Mucosa of descending colon (tissue), 3 donors: Measurements from ENCODE around the gene DPP7. TPM values are rescaled to one million over a fixed set of nuclear protein-coding genes. Genes with fewer than 3 reads are reported as not detected.

Source experiments
- ATAC-seq: fragments of 200-7000 bp; cut with Tn5 transposase; one replicate; pipeline ENCODE4 v1.9.1; 2020; ENCODE audit warnings: mild to moderate bottlenecking, moderate library complexity
- DNase-seq, 3 donors: peaks; one replicate each; pipeline ENCODE4 v3.0.0-alpha.2; 2020
- H3K36me3 ChIP-seq: fragments of 200-600 bp; one replicate; pipeline ENCODE4 v1.8.0; 2021; ENCODE audit warnings: low read depth, mild to moderate bottlenecking
- H3K4me1 ChIP-seq: fragments of 200-600 bp; one replicate; pipeline ENCODE4 v1.8.0; 2021; ENCODE audit warnings: low read depth, mild to moderate bottlenecking
- H3K4me3 ChIP-seq: fragments of 200-600 bp; one replicate; pipeline ENCODE4 v1.8.0; 2021; ENCODE audit warnings: mild to moderate bottlenecking
- H3K9me3 ChIP-seq: fragments of 200-600 bp; one replicate; pipeline ENCODE4 v1.8.0; 2021; ENCODE audit warnings: mild to moderate bottlenecking
- CTCF ChIP-seq: fragments of 200-600 bp; IDR thresholded peaks from one replicate; pipeline ENCODE4 v1.8.0; 2022; ENCODE audit warnings: antibody characterized with exemption, mild to moderate bottlenecking
- intact Hi-C, 2 donors: fragments of 100-400 bp; cut with DNase I in 1 of 2; cut with micrococcal nuclease in 1 of 2; formaldehyde crosslinking; loops; one replicate each; pipeline versions ENCODE4 v1.11.0 to v1.11.1; 2022; cut with DNase I, micrococcal nuclease
- total RNA-seq, 3 donors: library from RNA; stranded (reverse); fragmentation: NEBNext Ultra II Directional in 2 of 3; extraction: Animal tissue kit (Norgen Biotek cat#: 25700) in 2 of 3; gene quantifications; one replicate each; pipeline versions ENCODE4 v1.2.1 to v1.2.4, GENCODE V29; 2021 to 2023
- donor health status: DM: no; HTN: no; CAD: no; lungs with moderate emphysema.
- donor health status: DM: no; HTN: no; CAD: no.
- donor health status: DM: no; HTN: yes; CAD: no.

DPP7 gene
- total RNA-seq, 3 donors from 2014 or later, result 47.0 to 114 (median 51.5) TPM

GRCh38 chr9:137070201-137070905 is 44.2 kb downstream of the DPP7 start, which contains the start of gene SAPCD2:
TSS of gene SAPCD2 (minus strand) at chr9:137070557. CDS start at chr9:137070460, 97 bp downstream.
- DNase-seq (peak; percentile 87 to 94 (median 89)), ATAC-seq (peak; percentile 89)
- intact Hi-C loops, result no loop called here
- TF ChIP-seq CTCF, result no peak
- Histone ChIP-seq H3K4me1 (peaks cover 31% of the 10 kb centered on the region), H3K36me3 (no peaks in the 10 kb centered on the region), H3K9me3 (no peaks in the 10 kb centered on the region), H3K4me3 (peak within 1 kb of the TSS; percentile 14)

- peaks cover 31% of the 10 kb centered on the region for H3K4me1 ChIP-seq
- peak overlapping the region; percentile 14 for H3K4me3 ChIP-seq
- peak; percentile 6 for ATAC-seq
Measured at GRCh38 chr9:137069508-137070091, 44.9 kb downstream of the DPP7 start.

GRCh38 chr9:137068539-137069507 is 45.7 kb downstream of the DPP7 start:
- TF ChIP-seq CTCF, result no peak
- intact Hi-C loops, result no loop called here
- ATAC-seq (no peak), DNase-seq (peak in 1 of 3 donors; percentile 36)
- H3K4me3 ChIP-seq, result no peak overlapping the region
- no peaks in the 10 kb centered on the region for H3K9me3 ChIP-seq
- H3K4me1 ChIP-seq, result peaks cover 31% of the 10 kb centered on the region
- H3K36me3 ChIP-seq, result no peaks in the 10 kb centered on the region

More at GRCh38 chr9:137069508-137070091, 44.9 kb downstream of the DPP7 start:
- Histone ChIP-seq H3K36me3 (no peaks in the 10 kb centered on the region), H3K9me3 (no peaks in the 10 kb centered on the region)
- TF ChIP-seq CTCF, result no peak
- intact Hi-C loops, result no loop called here
- DNase-seq, result peak in 1 of 3 donors; percentile 53

GRCh38 chr9:137067860-137068538 is 46.5 kb downstream of the DPP7 start:
- no peaks in the 10 kb centered on the region for H3K36me3 ChIP-seq
- no peak overlapping the region for H3K4me3 ChIP-seq
- H3K4me1 ChIP-seq, result peaks cover 27% of the 10 kb centered on the region
- peak; percentile 84 for TF ChIP-seq CTCF
- ATAC-seq, result peak; percentile 73
- DNase-seq, result peak; percentile 84 to 92 (median 85)
- no peaks in the 10 kb centered on the region for H3K9me3 ChIP-seq
- intact Hi-C loops, result no loop called here
